Activated gamma-delta T cell (primary cell): ENCODE data around the gene FXYD5.
"Not testable (repeated sequence)": the region's sequence is repeated elsewhere in the genome, so short reads cannot be mapped to it uniquely, and the experiment has no call there.

Experiments
- DNase-seq: peaks from one replicate; lab custom pipeline; 2025; lab: John Stamatoyannopoulos, UW

The FXYD5 gene

DNA sequence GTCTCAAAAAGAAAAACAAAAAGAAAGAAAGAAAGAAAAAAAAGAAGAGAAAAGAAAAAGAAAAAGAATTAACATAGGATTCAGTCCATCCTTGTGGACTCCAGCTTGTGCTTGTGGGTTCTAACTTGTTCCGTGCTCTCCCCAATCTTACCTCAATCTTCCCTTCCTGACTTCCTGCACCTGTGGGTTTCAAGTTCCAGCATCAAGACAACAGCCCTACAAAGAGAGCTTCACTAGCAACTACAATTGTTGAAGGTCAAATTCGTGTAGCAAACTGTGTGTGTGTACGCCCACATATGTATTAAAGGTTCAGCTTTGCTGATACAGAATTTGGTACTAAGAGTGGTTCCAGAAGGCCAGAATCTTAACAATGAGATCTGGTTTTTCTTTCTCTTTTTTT, 25.3 kb downstream of the FXYD5 start:
- DNase-seq = no peak

DNA sequence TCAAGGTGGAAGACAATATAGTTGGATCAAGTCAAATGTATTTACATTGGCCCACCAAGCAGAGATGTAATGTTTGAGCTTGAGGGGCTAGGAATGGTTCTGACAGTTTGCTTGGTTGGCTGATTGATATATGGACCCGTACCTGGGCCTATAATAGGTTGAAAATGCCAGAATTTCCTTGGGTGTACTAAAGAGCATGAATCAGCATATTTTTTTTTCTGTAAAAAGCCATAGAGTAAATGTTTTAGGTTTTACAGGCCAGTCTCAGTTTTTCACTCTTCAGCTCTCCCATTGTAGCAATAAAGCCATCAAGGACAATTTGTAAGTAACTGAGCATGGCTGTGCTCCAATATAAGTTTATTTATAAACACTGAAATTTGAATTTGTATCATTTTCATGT, 26.9 kb downstream of the FXYD5 start:
- DNase-seq = no peak

DNA sequence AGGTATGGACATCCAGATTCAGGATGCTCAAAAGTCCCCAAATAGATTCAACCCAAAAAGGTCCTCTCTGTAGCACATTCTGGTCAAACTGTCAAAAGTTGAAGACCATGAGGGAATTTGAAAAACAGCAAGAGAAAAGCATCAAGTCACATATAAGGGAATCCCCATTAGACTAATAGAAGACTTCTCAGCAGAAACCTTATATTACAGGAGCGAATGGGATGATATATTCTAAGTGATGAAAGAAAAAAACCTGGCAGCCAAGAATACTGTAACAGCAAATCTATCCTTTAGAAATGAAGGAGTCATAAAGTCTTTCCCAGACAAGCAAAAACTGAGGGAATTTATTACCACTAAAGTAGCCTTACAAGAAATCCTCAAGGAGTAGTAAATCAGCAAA, 29.7 kb downstream of the FXYD5 start:
- DNase-seq = no peak

DNA sequence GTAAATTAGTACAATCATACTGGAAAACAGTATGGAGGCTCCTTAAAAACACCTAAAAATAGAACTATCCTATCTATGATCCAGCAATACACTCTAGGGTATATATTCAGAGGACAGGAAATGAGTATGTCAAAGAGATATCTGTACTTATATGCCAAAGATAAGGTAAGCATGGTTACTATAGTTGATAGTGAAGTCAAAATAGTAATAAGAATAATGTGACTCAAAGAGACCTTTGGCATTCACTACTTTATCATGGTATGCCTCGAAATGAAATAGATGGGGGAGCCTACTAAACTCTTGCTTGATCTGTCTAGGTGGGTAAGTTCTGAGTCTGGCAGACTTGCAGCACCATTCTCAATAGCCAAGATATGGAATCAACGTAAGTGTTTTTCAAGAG, 30.3 kb downstream of the FXYD5 start:
- no peak for DNase-seq

DNA sequence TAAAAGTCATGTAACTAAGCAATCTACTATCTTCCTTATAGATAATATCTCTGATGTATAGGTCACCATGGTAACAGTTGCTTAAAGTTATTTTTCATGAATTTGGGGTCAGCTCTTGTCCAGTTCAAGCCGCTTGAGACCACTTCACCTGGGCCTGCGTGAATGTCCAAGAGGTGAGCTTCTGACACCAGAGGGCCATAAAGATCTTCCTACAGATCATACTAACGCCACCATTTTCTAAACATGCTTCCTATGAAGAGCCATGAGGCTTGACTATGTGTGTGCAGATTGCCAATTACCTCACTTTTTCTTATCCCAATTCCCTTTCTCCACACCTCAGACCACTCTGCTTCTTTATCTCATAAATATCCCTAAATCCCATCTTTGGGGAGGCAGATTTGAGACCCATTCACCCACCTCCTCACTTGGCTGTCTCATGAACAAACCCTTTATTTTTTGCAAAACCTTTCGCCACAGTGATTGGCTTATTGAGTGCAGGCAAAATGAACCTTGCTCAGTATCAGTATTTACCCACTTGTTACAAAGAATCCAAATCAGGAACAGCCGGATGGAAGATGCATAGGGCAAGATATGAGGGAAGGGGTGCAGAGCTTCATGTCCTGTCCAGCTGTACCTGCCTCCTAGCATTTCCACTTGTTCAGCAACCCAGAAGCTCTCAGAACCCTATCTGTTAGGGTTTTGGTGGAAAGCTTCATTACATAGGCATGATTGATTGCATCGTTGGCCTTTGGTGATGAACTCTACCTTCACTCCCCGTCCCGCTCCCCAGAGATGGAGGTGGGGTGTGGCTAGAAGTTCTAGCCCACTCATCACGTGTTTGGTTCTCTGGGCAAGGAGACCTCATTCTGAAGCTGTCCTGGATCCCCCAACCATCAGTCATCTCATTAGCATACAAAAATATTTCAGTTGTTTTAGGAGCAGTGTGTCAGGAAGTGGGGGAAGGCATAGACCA, 39.8 kb downstream of the FXYD5 start:
- DNase-seq = no peak

DNA sequence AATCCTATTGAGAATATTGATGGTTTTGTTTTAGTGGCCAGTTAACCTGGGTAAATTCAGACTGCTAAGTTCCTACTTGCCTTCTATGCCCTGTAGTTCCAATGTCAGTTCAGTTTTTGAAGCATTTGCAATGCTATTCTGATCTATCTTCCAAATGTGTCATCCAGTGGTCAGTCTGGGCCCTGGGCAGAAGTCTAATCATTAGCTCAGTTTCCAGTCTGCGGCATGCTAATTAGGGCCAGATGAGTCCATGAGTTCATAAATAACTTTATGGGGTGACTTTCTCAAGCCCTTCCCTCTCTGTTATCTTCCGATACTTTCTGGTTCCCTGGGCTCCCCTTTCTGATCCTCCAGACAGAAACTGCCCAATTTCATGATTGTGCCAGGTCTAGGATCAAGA, 41.3 kb downstream of the FXYD5 start:
- no peak for DNase-seq

DNA sequence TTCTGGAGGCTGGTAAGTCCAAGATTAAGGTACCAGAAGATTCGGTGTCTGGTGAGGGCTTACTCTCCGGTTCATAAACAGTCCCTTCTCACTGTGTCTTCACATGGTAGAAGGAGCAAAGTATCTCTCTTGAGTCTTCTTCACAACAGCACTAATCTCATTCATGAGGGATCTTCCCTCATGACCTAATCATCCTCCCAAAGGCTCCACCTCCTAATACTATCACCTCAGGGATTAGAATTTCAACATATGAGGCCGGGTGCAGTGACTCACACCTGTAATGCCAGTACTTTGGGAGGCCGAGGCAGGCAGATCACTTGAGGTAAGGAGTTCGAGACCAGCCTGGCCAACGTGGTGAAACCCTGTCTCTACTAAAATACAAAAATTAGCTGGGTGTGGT, 42.3 kb downstream of the FXYD5 start:
- not testable (repeated sequence) for DNase-seq

DNA sequence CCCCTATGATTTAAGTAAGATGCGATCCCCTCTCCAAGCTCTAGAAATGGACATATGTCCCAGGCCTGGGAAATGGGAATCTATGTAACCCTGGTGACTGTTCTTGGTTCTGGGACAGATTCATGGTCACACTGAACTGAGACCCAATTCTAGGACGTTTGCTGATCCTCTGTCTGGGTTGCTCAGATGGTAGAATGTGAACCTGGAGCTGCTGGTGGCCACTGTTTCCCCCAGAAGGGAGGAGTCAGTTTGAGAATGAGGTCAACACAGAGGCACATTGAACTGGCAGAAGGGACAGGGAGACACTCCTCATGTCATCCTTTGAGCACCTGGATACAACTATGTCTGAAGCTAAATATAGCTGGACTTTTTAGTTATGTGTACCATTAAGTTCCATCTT, 44.9 kb downstream of the FXYD5 start:
- no peak for DNase-seq

DNA sequence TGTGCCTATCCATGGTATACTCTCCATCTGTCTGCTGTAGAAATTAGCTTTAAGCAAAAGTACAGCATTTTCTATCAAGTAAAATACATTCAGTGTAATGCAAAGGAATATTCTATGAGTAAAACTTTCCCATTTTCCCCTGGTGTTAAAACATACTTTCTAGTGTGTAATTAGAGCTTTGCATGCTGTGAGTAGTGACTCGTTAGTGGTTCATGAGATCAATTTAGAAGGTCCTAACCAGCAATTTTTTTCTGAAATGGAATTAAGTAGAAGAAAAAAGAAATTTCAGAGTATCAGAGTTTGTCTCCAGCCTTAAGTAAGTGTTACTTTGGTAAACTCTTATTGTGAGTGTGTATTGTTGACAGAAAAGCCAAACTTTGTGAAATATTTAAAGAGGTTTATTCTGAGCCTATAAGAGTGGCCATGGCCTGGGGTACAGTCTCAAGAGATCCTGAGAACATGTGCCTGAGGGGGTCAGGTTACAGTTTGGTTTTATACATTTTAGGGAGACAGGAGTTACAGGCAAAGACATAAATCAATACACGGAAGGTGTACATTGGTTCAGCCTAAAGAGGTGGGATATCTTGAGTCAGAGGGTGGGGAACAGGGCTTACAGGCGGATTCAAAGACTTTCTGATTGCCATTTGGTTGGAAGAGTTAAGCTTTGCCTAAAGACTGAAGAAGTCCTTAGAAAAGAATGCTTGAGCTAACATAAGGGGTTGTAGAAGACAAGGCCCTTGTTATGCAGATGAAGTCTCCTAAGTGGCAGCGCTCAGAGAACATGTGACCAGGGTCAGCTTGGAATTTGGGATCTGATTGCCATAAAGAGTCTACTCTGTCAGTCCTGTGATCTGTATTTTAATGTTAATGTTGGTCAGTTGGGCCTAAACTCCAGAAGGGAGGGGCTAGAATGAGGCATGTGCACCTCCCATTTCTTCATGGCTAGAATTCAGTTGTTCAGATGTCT, 48.5 kb downstream of the FXYD5 start:
- DNase-seq = no peak

DNA sequence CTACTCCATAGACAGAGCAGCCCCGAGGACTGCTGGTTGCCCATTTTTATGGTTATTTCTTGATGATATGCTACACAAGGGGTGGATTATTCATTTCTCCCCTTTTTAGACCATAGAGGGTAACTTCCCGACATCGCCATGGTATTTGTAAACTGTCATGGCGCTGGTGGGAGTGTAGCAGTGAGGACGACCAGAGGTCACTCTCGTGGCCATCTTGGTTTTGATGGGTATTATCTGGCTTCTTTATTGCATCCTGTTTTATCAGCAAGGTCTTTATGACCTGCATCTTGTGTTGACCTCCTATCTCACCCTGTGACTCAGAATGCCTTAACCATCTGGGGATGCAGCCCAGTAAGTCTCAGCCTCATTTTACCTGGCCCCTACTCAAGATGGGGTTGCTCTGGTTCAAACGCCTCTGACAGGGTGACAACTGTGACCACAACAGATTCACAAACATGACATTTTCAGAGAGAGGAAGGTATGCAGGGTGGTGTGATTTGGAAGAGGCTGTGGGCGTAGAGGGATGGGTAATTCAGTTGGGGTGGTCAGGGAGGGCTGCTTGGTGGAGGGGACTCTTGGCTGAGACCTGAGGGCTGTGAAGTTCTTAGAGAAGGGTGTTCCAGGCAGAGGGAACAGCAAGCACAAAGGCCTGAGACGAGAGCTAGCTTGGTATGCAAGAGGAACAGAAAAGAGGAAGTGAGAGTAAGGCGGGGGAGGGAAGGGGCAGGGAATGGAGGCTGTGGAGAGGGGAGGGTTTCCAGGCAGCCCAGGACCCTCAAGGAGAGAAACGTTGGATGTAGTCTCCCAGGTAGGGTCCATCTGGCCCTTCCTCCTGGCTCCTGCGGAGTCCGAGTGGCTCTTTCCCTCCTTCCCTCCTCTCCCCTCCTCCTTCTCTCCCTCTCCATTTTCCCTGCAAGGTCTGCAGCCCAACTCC, 50.5 kb downstream of the FXYD5 start:
- DNase-seq = no peak

DNA sequence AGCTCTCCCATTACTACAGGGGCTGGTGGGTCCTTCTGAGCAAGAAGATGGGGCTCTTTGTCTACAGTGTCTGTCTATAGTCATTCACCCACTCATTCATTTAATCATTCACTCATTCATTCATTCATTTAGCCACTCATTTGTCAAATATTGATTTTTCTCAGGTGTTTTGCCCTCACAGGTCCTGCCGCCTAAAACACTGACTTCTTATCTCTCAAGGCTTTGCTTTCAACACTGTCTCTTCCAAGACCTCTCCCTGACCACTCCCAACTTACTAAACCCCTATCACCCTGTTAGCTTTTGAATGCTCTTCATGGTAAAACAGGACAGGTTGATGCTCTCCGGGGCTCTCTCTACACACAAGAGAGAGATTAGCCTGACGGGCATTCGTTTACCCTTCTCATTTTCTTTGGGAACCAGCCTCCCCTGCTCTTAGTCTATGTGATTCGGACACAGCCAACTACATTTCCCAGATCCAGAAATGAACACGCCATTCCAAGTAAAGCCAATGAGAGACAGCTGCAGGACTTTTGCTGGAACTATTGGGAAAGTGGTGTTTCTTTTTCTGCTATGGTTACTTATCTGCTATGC, 51.3 kb downstream of the FXYD5 start:
- no peak for DNase-seq

DNA sequence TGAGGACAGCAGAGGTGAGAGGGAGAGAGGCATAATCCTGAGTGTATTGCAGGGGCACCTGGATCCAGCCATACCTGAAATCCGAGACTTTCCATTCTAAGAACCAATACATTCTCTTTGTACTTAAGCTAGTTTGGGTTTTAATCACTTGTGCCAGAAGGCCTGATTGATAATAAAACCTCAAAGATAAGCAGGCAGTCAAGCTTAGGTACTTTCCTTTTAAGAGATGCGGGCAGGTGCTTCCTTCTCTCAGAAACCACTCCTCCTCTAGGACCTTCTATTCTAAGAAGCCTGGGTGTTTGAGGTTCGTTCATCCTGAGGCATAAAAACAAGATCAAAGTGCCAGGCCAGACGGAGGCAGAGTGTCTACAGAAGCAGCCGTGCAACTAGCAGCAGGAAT, 51.8 kb downstream of the FXYD5 start:
- DNase-seq = no peak

DNA sequence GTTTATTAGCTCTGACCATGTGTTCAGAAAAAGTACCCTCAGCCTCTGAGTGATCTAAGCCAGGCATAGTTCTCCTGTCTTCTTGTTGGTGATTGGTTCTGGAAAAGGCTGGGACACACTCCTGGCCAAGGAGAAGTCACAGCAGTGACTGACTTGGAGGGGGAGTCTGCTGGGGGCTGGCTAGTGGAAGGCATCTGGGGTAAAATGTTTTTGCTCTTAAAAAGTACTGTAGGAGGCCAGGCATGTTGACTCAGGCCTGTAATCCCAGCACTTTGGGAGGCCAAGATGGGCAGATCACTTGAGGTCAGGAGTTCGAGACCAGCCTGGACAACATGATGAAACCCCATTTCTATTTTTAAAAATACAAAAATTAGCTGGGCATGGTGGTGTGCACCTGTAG, 52.3 kb downstream of the FXYD5 start:
- no peak for DNase-seq

DNA sequence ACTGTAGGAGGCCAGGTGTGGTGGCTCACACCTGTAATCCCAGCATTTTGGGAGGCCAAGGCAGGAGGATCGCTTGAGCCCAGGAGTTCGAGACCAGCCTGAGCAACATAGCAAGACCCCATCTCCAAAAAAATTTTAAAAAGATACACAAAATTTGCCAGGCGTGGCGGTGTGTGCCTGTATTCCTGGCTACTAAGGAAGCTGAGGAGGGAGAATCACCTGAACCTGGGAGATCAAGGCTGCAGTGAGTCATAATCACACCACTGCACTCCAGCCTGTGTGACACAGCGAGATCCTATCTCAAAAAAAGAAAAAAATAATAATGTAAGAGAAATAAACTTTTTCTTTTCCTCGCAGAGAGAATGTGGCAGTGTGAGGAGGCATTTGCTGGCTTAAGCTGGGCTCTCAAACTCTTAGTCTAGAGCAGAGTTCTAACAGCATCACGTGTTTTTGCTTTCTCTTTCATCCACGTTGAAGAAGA, 52.9 kb downstream of the FXYD5 start:
- DNase-seq = no peak

DNA sequence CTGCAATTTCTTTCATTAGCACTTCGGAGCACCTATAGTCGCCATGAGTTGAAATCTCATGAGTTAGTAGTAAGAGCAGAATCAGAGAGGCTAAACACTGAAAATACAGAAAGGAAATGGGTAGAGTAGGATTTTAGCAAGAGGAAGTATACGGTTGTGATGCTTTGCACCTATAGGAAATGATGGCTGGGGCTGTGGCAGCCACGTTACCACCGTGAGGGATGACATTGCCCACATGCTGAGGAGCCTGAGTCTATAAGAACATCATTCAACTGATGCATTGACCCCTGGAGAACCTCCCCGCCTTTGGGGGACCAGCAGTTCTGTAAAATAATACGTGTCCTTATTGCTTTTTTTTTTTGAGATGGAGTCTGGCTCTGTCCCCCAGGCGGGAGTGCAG, 53.6 kb downstream of the FXYD5 start:
- no peak for DNase-seq

DNA sequence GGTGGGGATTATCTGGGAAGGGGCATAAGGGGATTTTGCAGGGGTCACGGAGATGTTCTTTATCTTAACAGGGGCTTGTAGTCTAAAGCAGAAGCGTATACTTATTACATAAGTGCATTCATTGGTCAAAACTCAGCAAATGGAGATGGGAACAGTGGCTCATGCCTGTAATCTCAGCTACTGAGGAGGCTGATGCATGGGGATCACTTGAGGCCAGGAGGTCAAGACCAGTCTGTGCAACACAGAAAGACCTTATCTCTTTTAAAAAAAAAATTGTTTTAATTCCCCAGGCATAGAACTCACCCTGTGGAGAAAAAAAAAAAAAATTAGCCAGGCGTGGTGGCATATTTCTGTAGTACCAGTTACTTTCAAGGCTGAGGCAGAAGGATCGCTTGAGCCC, 55.1 kb downstream of the FXYD5 start:
- DNase-seq = no peak

DNA sequence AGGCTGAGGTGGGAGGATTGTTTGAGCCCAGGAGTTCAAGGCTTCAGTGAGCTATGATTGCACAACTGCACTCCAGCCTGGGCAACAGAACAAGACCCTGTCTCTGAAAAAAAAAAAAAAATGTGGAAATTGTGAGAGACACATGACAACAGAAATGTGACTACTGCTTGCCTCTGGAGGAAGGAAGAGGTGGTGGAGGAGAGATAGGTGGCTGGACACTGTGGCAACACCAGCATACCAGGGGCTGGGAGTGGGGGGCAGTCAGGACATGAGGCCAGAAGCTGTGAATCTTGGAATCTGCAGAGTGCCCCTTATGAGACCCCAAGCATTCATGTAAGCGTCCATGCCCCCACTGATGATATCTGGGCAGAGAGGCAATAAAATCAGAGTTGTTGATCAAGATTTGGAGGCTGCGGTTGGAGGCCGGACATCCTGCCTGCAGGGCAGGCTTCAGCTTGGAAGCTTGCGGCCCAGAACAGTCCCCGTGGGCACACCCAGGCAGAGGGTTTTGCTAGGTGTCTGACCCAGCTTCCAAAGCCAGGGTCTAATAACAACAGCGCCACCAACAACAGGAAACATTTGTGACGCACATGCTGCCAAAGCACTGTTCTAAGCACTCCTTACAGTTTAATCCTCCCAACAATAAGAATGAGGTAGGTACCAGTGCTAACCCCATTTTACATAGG, 57.2 kb downstream of the FXYD5 start:
- DNase-seq = peak; percentile 58

DNA sequence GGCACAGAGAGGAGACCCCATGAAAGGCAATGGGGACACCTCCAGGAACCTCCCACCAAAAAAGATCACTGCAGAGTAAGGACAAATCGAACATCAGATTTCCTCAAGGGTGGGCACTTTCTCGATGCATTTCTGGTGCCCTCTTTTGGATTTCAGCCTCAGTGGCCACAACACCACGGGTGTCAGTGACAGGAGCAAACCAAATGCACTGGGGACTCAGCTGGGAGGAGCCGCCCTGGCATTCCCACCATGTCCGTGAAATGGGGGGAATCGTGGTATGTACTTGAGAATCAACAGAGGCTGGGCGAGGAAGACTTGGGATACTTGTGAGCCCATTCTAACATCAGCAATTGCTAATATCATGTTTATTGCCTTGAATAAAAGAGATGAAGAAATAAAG, 57.7 kb downstream of the FXYD5 start:
- DNase-seq = no peak

DNA sequence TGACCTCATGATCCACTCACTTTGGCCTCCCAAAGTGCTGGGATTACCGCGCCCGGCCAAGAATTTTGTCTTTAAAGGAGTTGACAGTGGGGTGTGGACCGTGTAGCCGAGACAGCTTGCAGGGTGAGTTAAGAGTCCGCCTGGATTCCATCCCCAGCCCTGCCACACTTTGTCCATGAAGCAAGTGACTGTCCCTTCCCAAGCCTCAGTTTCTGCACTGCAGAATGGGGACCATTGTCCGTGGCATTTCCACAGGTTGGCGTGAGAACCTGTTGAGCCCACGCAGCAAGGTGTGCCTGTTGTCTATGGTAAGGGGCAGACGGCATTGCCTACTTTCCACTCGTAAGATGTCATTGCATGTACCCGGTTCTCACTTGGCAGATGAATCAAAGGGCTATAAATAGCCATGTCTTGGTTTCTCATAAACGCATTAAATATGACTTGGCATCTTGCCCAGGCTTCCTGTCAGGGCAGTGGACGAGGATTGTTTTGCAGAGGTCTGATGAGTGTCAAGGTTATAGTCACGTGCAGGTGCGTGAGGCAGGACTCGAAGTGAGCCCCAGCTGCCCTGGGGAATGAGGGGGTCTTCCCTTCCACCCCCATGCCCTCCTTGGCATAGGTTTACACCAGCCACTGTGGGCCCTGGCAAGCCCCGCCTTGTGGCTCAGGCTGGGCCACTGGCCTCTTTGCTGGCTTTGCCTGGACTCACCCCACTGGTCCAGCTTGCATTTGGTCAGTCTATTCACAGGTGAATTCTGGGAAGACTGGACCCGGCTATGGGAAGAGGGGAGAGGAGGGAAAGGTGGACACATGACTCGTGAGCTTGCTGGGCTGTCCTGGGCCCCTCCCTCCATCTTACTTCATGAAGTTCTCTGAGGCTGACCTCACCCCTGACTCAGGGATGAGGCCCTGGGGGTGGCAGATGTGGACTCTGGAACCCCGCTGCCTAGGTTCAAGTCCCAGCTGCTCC, 59.4 kb downstream of the FXYD5 start:
- DNase-seq = no peak
